Prostate gland (tissue), 2 donors: ENCODE results near the gene GABRG2. TPM values are rescaled to one million over a fixed set of nuclear protein-coding genes. Genes with fewer than 3 reads are reported as not detected.

Experiments used
- DNase-seq: peaks from one replicate; pipeline ENCODE4 v3.0.0-alpha.2; 2019; ENCODE audit warnings: low spot score
- H3K27ac ChIP-seq, 2 donors: fragments of 200-600 bp; sonication (generic); 2 replicates each; pipeline ENCODE4 v1.5.1; 2017 to 2019
- H3K27me3 ChIP-seq: fragments of 200-600 bp; sonication (generic); replicated peaks from 2 replicates; pipeline ENCODE4 v1.5.1; 2019; ENCODE audit not compliant: insufficient read depth
- H3K36me3 ChIP-seq, 2 donors: fragments of 200-600 bp; sonication (generic); 1 replicate in 1 of 2; 2 replicates in 1 of 2; pipeline versions ENCODE4 v1.5.1 to v1.8.1; 2017 to 2019
- H3K4me1 ChIP-seq: fragments of 200-600 bp; sonication (generic); replicated peaks from 2 replicates; pipeline ENCODE4 v1.5.1; 2019
- H3K4me3 ChIP-seq, 2 donors: fragments of 200-600 bp; sonication (generic); 2 replicates each; pipeline ENCODE4 v1.5.1; 2017 to 2019
- H3K9me3 ChIP-seq: fragments of 200-600 bp; sonication (generic); 2 replicates; pipeline ENCODE4 v1.5.1; 2017
- POLR2A ChIP-seq: fragments of 450-650 bp; IDR thresholded peaks from one replicate; pipeline ENCODE4 v1.6.1; 2016; ENCODE audit warnings: antibody characterized with exemption, mild to moderate bottlenecking
- POLR2AphosphoS5 ChIP-seq: sonication (generic); formaldehyde crosslinking; IDR thresholded peaks from one replicate; pipeline ENCODE4 v1.6.1; 2017; ENCODE audit warnings: antibody characterized with exemption
- WGBS: methylation state at CpG from one replicate; pipeline ENCODE4 v1.1.5; 2018; 5-methylcytosine and 5-hydroxymethylcytosine counted together
- intact Hi-C: fragments of 100-400 bp; cut with DNase I; formaldehyde crosslinking; loops from one replicate; pipeline ENCODE4 v1.14.2; 2022
- total RNA-seq, 2 donors: library from RNA; depleted of rRNA; stranded (reverse); fragments of >200 nt; gene quantifications; one replicate each; pipeline ENCODE4 v1.1.0, GENCODE V29; 2016
- TF ChIP-seq, protein P1 (sequence below), 4 experiments: fragments of 200-600 bp in 2 of 4; fragments of 450-650 bp in 2 of 4; sonication (generic) in 2 of 4; IDR thresholded peaks; 1 replicate in 3 of 4; 2 replicates in 1 of 4; pipeline ENCODE4 v1.5.1; 2016 to 2019; ENCODE audit warnings: antibody characterized with exemption in 4 of 4, mild to moderate bottlenecking in 2 of 4, moderate library complexity in 2 of 4

The GABRG2 gene
- total RNA-seq, 2 donors from 2014 or later, result 0.68 TPM; not detected in 1

DNA sequence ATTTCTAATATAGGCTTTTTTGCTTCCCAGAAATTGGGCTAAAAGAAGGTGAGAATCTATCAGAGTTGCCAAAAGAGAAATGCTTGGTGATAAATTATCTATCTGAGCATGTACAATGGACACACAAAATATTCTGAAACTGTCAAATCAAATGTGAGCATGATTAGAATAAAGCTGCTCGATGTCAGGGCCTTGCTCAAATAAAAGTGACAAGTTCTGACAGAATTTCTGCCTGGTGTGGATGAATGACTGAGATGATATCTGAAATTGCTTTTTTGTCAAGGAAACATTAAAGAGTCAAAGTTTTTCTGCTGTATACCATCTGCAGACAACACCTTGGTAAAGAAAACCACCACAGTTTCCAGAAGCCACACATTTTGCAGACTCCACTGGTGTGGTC lies 128.8 kb downstream of the GABRG2 start:
- Histone ChIP-seq H3K4me1 (no peaks in the 10 kb centered on the region), H3K27ac (no peak overlapping the region), H3K9me3 (no peaks in the 10 kb centered on the region), H3K4me3 (no peak overlapping the region), H3K27me3 (no peaks in the 10 kb centered on the region), H3K36me3 (no peaks in the 10 kb centered on the region)
- TF ChIP-seq POLR2AphosphoS5, result no peak
- TF ChIP-seq POLR2A, result no peak
- TF ChIP-seq, protein P1, sequence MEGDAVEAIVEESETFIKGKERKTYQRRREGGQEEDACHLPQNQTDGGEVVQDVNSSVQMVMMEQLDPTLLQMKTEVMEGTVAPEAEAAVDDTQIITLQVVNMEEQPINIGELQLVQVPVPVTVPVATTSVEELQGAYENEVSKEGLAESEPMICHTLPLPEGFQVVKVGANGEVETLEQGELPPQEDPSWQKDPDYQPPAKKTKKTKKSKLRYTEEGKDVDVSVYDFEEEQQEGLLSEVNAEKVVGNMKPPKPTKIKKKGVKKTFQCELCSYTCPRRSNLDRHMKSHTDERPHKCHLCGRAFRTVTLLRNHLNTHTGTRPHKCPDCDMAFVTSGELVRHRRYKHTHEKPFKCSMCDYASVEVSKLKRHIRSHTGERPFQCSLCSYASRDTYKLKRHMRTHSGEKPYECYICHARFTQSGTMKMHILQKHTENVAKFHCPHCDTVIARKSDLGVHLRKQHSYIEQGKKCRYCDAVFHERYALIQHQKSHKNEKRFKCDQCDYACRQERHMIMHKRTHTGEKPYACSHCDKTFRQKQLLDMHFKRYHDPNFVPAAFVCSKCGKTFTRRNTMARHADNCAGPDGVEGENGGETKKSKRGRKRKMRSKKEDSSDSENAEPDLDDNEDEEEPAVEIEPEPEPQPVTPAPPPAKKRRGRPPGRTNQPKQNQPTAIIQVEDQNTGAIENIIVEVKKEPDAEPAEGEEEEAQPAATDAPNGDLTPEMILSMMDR (IDR thresholded peaks at IDR 0.05), result no peak
- DNase-seq, result no peak
- intact Hi-C loops, result no loop called here
- 42% methylated on average over 1 of the region's 1 CpG for WGBS

DNA sequence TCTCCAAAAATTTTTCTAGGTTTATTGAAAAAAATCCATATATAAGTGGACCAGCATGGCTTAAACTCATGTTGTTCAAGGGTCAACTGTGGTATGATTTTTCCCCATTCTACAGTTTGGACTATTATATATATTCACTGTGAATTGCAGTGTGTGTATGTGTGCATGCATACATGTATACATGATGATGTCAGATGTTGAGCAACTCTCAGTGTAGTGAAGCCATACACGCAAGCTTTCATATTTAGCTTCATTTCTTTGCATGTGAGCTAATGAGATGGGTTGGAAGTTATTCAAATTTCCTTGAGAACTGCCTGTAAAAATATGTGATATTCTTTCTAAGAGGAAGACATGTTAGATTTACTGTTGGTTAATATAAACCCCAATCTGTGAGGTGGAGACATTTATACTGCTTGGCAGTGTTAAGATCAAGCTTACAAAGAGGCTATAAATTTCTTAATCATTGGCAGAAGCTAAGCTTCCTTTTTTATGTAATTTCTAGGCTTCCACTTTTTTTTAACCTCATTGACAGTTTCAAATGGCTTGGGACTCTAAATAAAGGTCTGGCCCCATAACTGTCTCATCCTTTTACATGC lies 134.8 kb downstream of the GABRG2 start:
- Histone ChIP-seq H3K27ac (no peak overlapping the region), H3K4me3 (no peak overlapping the region), H3K9me3 (no peaks in the 10 kb centered on the region), H3K36me3 (no peaks in the 10 kb centered on the region), H3K4me1 (no peaks in the 10 kb centered on the region), H3K27me3 (no peaks in the 10 kb centered on the region)
- WGBS, result 57% methylated on average over 1 of the region's 1 CpG
- no peak for DNase-seq
- TF ChIP-seq, protein P1 (IDR thresholded peaks at IDR 0.05), result no peak
- TF ChIP-seq POLR2AphosphoS5, result no peak
- no peak for TF ChIP-seq POLR2A
- intact Hi-C loops, result no loop called here

Other genes with a start within 250 kb of the GABRG2 start
- gene GABRA1, start 219.7 kb upstream of the GABRG2 start, total RNA-seq, result under 1 TPM; 0.23 to 0.77 TPM